ENCODE data around the gene UBA1. TPM values are rescaled to one million over a fixed set of nuclear protein-coding genes. Genes with fewer than 3 reads are reported as not detected.
A peak's percentile ranks its signal among the peaks of the same experiment; 100 is the strongest.

Gene UBA1
- total and polyA plus RNA-seq, 2 of the 13 experiments (the other 11 are each of a cell fraction or from before 2014, with no cell fraction given), result 93.3 to 129 TPM

DNA sequence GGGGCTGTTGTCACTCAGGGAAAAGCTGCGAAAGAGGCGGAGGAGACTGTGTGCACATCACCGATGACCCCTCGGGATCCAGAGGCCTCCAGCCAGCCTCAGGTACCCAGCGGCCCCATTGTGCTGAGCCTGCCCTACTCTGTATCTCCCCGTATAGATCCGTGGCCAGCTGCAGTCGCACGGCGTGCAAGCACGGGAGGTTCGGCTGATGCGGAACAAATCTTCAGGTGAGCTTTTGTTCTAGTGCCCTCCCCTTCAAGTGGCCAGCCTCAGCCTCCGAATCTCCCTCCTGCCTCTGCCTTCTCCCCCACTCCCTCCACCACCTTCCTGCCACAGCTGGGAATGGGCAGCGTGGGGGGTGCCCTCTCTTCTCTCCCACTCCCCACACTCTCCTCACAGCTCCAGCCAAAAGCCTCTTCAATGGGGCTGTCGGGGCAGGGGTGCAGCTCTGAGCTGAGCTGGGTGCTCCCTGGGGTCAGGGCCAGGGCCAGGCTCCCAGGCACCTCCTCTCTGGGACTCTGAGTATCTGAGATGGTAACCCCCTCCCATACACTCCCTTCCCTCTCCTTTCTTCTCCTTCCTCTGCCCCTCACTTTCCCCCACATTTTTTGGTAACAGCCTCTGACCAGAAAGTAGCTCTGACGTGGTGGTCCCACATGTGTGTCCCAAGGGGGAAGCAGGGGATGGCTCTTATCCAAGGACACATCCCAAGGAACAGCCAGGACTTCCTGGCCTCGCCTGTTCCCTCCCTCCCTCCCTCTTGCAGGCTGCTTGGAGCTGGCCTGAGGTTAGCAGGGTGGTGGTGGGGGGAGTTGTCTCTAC, 20.4 kb upstream of the UBA1 start:
- Histone ChIP-seq H2AFZ (ENCODE audit: low read length) (no peak overlapping the region), H3K79me2 (ENCODE audit: insufficient read depth, low read length) (no peaks in the 10 kb centered on the region), H4K20me1 (ENCODE audit: insufficient read depth, low read length) (no peaks in the 10 kb centered on the region), H3K9ac (ENCODE audit: insufficient read depth, low read depth, low read length) (no peak overlapping the region), H3K36me3 (replicated peaks in 1 of 2; ENCODE audit: control insufficient read depth in 1 of 2, insufficient read depth in 2 of 2, low read length in 2 of 2) (peaks cover 17 to 34% of the 10 kb centered on the region in 2 experiments), H3K4me2 (ENCODE audit: low read depth, low read length) (no peak overlapping the region), H3K9me3 (ENCODE audit: low read length) (no peaks in the 10 kb centered on the region), H3K27ac (ENCODE audit: extremely low read length, insufficient read depth, low read length) (no peak overlapping the region), H3K4me3 (replicated peaks in 1 of 3; ENCODE audit: insufficient read depth in 1 of 3, low read depth in 2 of 3, low read length in 3 of 3) (no peak overlapping the region), H3K27me3 (ENCODE audit: control insufficient read depth in 1 of 2, insufficient read depth in 2 of 2, low read length in 2 of 2) (no peaks in the 10 kb centered on the region), H3K4me1 (ENCODE audit: insufficient read depth, low read length) (no peaks in the 10 kb centered on the region)
- POLR2A ChIA-PET, result no interaction called here
- CTCF ChIA-PET (ENCODE audit: low intra/inter-chr PET ratio, low total read pairs), result no interaction called here
- WGBS (ENCODE audit: low lambda C conversion rate), result 100% methylated on average over 3 of the region's 18 CpGs
- BruUV-seq (replicated peaks), result no TSS peak
- no peak for DNase-seq (ENCODE audit: low spot score)
- peak; percentile 32 for TF ChIP-seq AGO2 (optimal IDR thresholded peaks at IDR 0.05; ENCODE audit: low read depth, low read length)
- no peak for TF ChIP-seq ZBTB21 (CRISPR knock-in tag; IDR thresholded peaks at IDR 0.05)
- no peak for FAIRE-seq
- in situ Hi-C loops (cut with HindIII; ENCODE audit: extremely low pct_ligation_motif_present, low pct_unique_long_range_greater_than_20kb) (no loop called here), intact Hi-C loops (cut with micrococcal nuclease; ENCODE audit: unreplicated experiment) (no loop called here)
- ATAC-seq, result no peak

DNA sequence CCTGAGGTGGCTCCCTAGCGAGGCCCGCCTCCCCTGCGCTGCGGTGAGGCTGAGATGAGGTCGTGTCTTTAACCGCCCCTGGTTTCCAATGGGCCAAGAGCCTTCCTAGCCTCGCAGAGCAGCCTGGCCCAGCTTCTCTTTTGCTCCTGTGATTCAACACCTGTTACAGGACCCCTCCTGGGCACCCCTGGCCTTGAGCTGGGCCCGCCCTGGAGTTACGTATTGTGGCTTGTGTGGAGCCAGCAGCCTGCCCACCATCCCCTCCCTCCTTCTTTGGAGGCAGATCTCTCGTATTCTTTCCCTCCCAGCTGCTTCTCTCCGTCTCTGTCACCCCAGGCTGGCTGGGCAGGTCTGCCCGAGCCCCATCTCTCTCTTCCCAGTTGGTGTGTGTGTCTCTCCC, 19.3 kb upstream of the UBA1 start:
- no peaks in the 10 kb centered on the region for H3K27me3 ChIP-seq (ENCODE audit: control insufficient read depth in 1 of 2, insufficient read depth in 2 of 2, low read length in 2 of 2)
- WGBS (ENCODE audit: low lambda C conversion rate), result 94% methylated on average over 5 of the region's 12 CpGs
- H3K79me2 ChIP-seq (ENCODE audit: insufficient read depth, low read length), result no peaks in the 10 kb centered on the region
- DNase-seq (ENCODE audit: low spot score) (no peak), FAIRE-seq (no peak), ATAC-seq (no peak)
- ChIA-PET POLR2A (no interaction called here), CTCF (ENCODE audit: low intra/inter-chr PET ratio, low total read pairs) (no interaction called here)
- no peak overlapping the region for H3K9ac ChIP-seq (ENCODE audit: insufficient read depth, low read depth, low read length)
- in situ Hi-C loops (cut with HindIII; ENCODE audit: extremely low pct_ligation_motif_present, low pct_unique_long_range_greater_than_20kb), result no loop called here
- TF ChIP-seq, protein P1, sequence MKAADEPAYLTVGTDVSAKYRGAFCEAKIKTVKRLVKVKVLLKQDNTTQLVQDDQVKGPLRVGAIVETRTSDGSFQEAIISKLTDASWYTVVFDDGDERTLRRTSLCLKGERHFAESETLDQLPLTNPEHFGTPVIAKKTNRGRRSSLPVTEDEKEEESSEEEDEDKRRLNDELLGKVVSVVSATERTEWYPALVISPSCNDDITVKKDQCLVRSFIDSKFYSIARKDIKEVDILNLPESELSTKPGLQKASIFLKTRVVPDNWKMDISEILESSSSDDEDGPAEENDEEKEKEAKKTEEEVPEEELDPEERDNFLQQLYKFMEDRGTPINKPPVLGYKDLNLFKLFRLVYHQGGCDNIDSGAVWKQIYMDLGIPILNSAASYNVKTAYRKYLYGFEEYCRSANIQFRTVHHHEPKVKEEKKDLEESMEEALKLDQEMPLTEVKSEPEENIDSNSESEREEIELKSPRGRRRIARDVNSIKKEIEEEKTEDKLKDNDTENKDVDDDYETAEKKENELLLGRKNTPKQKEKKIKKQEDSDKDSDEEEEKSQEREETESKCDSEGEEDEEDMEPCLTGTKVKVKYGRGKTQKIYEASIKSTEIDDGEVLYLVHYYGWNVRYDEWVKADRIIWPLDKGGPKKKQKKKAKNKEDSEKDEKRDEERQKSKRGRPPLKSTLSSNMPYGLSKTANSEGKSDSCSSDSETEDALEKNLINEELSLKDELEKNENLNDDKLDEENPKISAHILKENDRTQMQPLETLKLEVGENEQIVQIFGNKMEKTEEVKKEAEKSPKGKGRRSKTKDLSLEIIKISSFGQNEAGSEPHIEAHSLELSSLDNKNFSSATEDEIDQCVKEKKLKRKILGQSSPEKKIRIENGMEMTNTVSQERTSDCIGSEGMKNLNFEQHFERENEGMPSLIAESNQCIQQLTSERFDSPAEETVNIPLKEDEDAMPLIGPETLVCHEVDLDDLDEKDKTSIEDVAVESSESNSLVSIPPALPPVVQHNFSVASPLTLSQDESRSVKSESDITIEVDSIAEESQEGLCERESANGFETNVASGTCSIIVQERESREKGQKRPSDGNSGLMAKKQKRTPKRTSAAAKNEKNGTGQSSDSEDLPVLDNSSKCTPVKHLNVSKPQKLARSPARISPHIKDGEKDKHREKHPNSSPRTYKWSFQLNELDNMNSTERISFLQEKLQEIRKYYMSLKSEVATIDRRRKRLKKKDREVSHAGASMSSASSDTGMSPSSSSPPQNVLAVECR (CRISPR knock-in tag; IDR thresholded peaks at IDR 0.05; ENCODE audit: borderline replicate concordance), result no peak
- no peak for TF ChIP-seq STAG1 (CRISPR knock-in tag; IDR thresholded peaks at IDR 0.05)
- TF ChIP-seq ZNF775 (CRISPR knock-in tag; IDR thresholded peaks at IDR 0.05; ENCODE audit: borderline replicate concordance), result no peak
- H2AFZ ChIP-seq (ENCODE audit: low read length), result no peak overlapping the region
- no peaks in the 10 kb centered on the region for H4K20me1 ChIP-seq (ENCODE audit: insufficient read depth, low read length)
- no peaks in the 10 kb centered on the region for H3K4me1 ChIP-seq (ENCODE audit: insufficient read depth, low read length)
- intact Hi-C loops (cut with micrococcal nuclease; ENCODE audit: unreplicated experiment), result no loop called here
- peaks cover 20 to 34% of the 10 kb centered on the region in 2 experiments for H3K36me3 ChIP-seq (replicated peaks in 1 of 2; ENCODE audit: control insufficient read depth in 1 of 2, insufficient read depth in 2 of 2, low read length in 2 of 2)
- no peak overlapping the region for H3K27ac ChIP-seq (ENCODE audit: extremely low read length, insufficient read depth, low read length)
- H3K4me3 ChIP-seq (replicated peaks in 1 of 3; ENCODE audit: insufficient read depth in 1 of 3, low read depth in 2 of 3, low read length in 3 of 3), result no peak overlapping the region
- H3K9me3 ChIP-seq (ENCODE audit: low read length), result no peaks in the 10 kb centered on the region
- H3K4me2 ChIP-seq (ENCODE audit: low read depth, low read length), result no peak overlapping the region
- BruUV-seq (replicated peaks), result no TSS peak
